GM12874 (cell line): ENCODE measurements around the gene KCNH8.

Source experiments
- CTCF ChIP-seq: IDR thresholded peaks from 2 replicates; pipeline ENCODE4 v1.5.1; 2011; ENCODE audit warnings: low read depth, mild to moderate bottlenecking, control low read depth, low read length, moderate library complexity; ENCODE audit not compliant: insufficient read depth

The KCNH8 gene

GRCh38 chr3:19457449-19457848 is 309.1 kb downstream of the KCNH8 start:
- TF ChIP-seq CTCF = no peak

- no peak for TF ChIP-seq CTCF
Observed at GRCh38 chr3:19467761-19468160, 319.5 kb downstream of the KCNH8 start.

- TF ChIP-seq CTCF = no peak
Observed at GRCh38 chr3:19471138-19471537, 322.8 kb downstream of the KCNH8 start.

GRCh38 chr3:19473971-19474580 is 325.8 kb downstream of the KCNH8 start:
- TF ChIP-seq CTCF = no peak

- TF ChIP-seq CTCF = no peak
Observed at GRCh38 chr3:19476281-19476680, 328.0 kb downstream of the KCNH8 start.

- TF ChIP-seq CTCF = no peak
Observed at GRCh38 chr3:19485267-19485666, 337.0 kb downstream of the KCNH8 start.

- no peak for TF ChIP-seq CTCF
Observed at GRCh38 chr3:19487386-19487785, 339.1 kb downstream of the KCNH8 start.
